Neutrophil (primary cell): ENCODE measurements around the gene STPG1.

ENCODE experiments used
- H3K27ac ChIP-seq: fragments of 200-600 bp; sonication (generic); 2 replicates; pipeline ENCODE4 v1.5.1; 2016; ENCODE audit warnings: mild to moderate bottlenecking, moderate library complexity
- H3K27me3 ChIP-seq: fragments of 200-600 bp; sonication (generic); 2 replicates; pipeline ENCODE4 v1.6.0; 2016; ENCODE audit warnings: mild to moderate bottlenecking
- H3K36me3 ChIP-seq: fragments of 200-600 bp; sonication (generic); 2 replicates; pipeline ENCODE4 v1.5.1; 2017
- H3K4me1 ChIP-seq, 2 experiments: fragments of 200-600 bp in 1 of 2; sonication (generic) in 1 of 2; 1 replicate in 1 of 2; 2 replicates in 1 of 2; pipeline versions ENCODE4 v1.5.1 to v1.6.1; 2013 to 2016; ENCODE audit warnings: low read depth in 1 of 2, low read length in 1 of 2, mild to moderate bottlenecking in 1 of 2, moderate library complexity in 1 of 2; ENCODE audit not compliant: control insufficient read depth in 1 of 2, insufficient read depth in 1 of 2
- H3K4me3 ChIP-seq, 2 experiments: fragments of 200-600 bp in 1 of 2; sonication (generic) in 1 of 2; 1 replicate in 1 of 2; 2 replicates in 1 of 2; pipeline ENCODE4 v1.5.1; 2013 to 2016; ENCODE audit warnings: low read depth in 1 of 2, low read length in 1 of 2, mild to moderate bottlenecking in 1 of 2, moderate library complexity in 1 of 2
- H3K9me3 ChIP-seq: fragments of 200-600 bp; sonication (generic); 2 replicates; pipeline ENCODE4 v1.5.1; 2016
- CTCF ChIP-seq: fragments of 200-600 bp; sonication (generic); IDR thresholded peaks from 2 replicates; pipeline ENCODE4 v1.5.1; 2016; ENCODE audit warnings: antibody characterized with exemption

The STPG1 gene

GRCh38 chr1:24340770-24341169 lies 72.8 kb downstream of the STPG1 start:
- no peak for TF ChIP-seq CTCF
- peaks cover 7% of the 10 kb centered on the region for H3K27me3 ChIP-seq
- H3K36me3 ChIP-seq, result no peaks in the 10 kb centered on the region
- no peak overlapping the region for H3K4me3 ChIP-seq
- H3K27ac ChIP-seq, result no peak overlapping the region
- H3K9me3 ChIP-seq, result no peaks in the 10 kb centered on the region
- H3K4me1 ChIP-seq, result no peaks in the 10 kb centered on the region

- Histone ChIP-seq H3K9me3 (no peaks in the 10 kb centered on the region), H3K36me3 (no peaks in the 10 kb centered on the region), H3K4me1 (no peaks in the 10 kb centered on the region), H3K27me3 (no peaks in the 10 kb centered on the region), H3K4me3 (no peak overlapping the region), H3K27ac (no peak overlapping the region)
- TF ChIP-seq CTCF, result no peak
These were observed 73.6 kb downstream of the STPG1 start for GRCh38 chr1:24339996-24340395.

GRCh38 chr1:24338447-24338846 lies 75.1 kb downstream of the STPG1 start:
- Histone ChIP-seq H3K4me3 (no peak overlapping the region), H3K27ac (no peak overlapping the region), H3K36me3 (no peaks in the 10 kb centered on the region), H3K9me3 (no peaks in the 10 kb centered on the region), H3K4me1 (no peaks in the 10 kb centered on the region), H3K27me3 (no peaks in the 10 kb centered on the region)
- no peak for TF ChIP-seq CTCF

- no peak for TF ChIP-seq CTCF
- Histone ChIP-seq H3K27ac (no peak overlapping the region), H3K4me1 (no peaks in the 10 kb centered on the region), H3K4me3 (no peak overlapping the region), H3K36me3 (no peaks in the 10 kb centered on the region), H3K27me3 (no peaks in the 10 kb centered on the region), H3K9me3 (no peaks in the 10 kb centered on the region)
These were observed 76.1 kb downstream of the STPG1 start for GRCh38 chr1:24337455-24337854.

GRCh38 chr1:24336075-24336474 lies 77.5 kb downstream of the STPG1 start:
- Histone ChIP-seq H3K4me1 (no peaks in the 10 kb centered on the region), H3K27ac (no peak overlapping the region), H3K36me3 (no peaks in the 10 kb centered on the region), H3K9me3 (no peaks in the 10 kb centered on the region), H3K27me3 (no peaks in the 10 kb centered on the region), H3K4me3 (no peak overlapping the region)
- TF ChIP-seq CTCF, result no peak
